CD4-positive, alpha-beta T cell treated with Interleukin-15 for 1 hour (primary cell): ENCODE results near the gene PXN.
"Not testable (repeated sequence)": the region's sequence is repeated elsewhere in the genome, so short reads cannot be mapped to it uniquely, and the experiment has no call there.

Experiments
- DNase-seq: peaks from one replicate; pipeline ENCODE4 v3.0.0-alpha.2; 2020

Gene PXN

DNA sequence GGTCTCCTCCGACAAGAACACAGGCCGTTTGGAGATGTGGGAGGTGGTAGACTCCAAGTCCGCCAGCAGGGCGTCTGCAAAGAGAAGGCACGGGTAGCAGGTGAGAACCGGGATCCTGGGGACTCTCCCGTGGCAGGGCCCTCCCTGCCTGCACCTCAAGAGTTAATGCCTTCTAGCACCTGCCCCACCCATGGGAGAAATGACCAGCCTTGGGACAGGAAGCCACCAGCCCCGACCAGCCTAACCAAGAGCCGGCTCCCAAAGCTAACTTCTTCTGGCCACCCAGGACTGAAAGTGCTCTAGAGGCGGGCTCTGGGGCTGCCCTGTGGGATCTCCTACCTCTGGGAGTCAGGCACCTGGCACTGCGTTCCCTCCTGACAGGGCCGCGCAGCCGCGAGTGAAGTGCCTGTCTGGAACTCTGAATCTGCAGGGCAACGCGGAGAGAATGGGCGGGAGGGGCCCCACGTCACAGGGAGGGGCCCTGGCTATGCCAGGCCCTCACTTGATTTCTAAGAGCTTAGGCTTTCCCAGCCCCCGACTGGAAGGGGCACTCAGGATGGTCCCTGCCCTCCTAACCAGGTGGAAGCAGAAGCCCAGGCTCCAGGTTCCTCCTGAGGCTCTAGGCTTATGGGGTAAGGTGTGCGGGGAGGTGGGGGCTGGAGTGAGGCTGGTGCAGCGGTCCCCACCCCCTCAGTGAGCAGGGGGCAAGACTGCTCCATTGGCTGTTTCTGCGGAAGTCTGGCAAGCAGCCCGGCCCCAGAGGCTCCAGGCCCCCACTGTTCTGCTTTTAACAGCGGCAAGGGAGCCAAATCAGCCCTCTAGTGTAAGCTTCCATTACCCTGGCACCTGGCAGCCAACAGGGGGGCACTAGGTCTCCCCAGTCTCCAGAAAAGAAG is 41.0 kb downstream of the PXN start:
- DNase-seq, result no peak

- no peak for DNase-seq
Measured at GRCh38 chr12:120223458-120224303, 41.8 kb downstream of the PXN start.

GRCh38 chr12:120222288-120222832 is 43.2 kb downstream of the PXN start:
- no peak for DNase-seq

DNA sequence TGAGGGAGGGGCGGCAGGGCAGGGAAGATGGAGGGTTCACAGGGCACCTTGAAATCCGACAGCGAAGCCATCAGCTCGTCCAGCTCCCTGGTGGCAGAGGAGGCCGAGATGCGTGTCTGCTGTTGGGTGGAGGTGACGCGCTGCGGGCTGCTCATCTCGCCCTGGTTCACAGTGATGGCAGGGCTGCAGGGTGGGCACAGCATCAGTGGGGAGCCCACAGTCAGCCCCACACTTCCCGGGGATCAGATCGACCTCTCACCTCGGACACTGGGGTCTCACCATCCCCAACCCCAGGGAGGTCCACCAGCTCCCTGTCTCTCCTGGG is 44.0 kb downstream of the PXN start:
- DNase-seq, result no peak

- no peak for DNase-seq
Measured at GRCh38 chr12:120220838-120221575, 44.5 kb downstream of the PXN start.

DNA sequence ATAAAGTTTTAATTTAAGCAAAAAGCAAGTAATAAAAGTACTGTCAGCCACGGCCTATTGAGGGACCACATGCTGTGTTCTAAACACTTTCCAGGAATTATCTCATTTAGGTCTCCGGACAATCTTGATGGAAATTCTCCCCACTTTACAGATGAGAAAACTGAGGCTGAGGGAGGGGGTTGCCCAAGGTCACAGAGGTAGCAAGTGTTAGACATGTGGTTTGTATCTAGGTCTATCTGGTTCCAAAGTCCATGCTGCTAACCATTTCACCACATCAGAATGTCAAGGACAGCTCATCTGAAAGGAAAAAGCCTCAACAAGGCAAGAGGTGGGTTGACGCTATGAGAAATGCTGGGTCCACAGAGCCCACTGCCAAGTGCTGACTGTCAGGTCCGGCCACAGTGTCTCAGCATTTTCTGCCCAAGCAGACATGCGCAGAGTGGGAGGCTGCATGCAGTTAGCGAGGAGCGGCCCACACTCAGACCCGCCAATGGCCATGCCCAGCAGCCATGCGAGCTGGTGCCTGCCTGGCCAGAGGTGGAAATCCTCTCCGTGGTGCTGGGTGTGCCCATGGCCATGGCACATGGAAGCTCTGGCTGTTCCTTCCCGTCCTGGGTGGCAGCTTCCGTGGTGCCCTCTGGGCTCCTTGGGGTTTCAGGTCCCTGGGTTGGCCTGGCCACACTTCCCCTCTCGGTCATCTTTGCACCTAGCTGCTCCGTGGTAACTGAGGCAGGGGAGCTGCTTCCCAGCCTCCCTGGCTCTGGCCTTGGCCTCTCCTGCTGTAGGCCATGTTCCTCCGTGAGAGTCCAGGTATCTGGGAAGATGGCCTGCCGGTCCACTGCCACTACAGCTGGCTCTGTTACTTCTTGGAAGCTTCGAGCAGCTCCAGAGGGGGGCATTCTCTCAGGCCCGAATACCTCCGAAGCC is 46.6 kb downstream of the PXN start:
- DNase-seq, result no peak

- no peak for DNase-seq
Measured at GRCh38 chr12:120216742-120217605, 48.6 kb downstream of the PXN start.

DNA sequence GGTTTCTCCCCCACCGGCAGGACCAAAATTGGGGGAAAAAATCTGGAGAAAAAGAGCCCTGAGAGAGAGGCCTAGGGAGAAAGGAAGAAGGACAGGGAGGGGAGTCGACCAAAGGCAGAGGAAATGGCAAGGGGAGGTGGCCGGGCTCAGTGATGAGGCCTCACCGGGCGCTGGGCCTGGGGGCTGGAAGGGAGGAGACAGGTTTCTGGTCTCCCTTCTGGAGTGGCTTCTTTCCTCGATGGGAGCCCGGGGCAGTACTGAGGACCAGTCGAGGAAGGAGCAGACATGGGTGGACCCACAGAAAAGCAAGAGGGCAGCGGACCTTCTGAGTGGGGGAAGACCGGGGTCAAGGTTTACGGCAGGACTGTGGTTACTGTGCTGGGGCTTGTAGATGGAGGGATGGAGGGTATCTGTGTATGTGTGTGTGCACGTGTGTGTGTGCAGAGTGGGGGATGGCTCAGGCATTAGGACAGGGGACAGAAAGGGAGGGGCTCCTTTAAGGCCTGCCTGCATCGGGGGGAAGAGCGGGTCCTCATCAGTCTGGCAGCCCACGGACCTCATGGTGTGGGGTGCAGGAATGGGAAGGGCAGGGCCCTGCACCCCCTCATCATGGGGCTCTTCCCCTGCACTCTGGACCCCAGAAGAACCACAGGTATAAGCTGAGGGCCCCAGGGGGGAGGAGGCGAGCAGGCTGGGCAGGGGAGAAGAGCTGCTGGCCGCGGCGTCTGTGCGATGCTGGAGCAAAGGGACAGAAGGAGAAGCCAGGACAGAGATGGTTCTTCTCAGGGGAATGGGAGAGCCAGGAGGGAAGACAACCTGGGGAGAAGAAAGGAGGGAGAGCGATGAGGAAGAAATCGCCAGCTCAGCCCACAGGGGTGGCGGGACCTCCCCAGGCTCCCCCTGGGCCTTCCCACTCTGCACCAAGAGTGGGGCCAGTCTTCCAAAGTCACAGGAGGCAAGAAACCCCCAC is 49.5 kb downstream of the PXN start:
- no peak for DNase-seq

- no peak for DNase-seq
Measured at GRCh38 chr12:120215357-120215735, 50.2 kb downstream of the PXN start.

DNA sequence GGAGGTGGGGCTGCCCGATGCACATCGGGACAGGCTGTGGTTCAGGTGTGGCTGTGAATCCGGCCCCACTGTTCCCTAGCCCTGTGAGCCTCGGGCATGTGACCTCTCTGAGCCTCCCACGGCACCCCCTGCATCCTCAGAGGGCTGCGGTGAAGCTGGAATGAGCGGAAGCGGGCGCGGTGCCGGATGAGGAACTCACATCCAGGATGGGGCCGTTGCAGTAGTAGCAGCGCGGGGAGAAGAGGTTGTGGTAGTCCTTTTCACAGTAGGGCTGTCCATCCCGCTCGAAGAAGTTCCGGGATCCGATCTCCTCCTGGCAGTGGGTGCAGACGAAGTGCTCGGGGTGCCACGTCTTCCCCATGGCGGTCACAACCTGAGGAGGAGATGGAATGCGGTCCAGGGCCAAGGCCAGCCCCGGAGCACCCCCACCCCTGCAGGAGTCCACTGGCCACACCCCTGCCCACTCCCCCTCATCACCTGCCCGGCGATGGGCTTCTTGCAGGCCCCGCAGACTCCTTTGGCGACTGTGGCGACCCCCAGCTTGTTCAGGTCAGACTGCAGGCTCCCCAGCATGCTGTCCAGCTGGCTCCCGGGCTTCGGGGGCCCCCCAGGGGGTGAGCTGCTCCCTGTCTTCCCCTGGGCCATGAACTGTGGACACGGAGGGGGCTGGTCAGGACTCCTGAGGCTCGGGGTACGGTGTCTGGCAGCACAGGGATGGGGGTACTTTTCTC is 50.7 kb downstream of the PXN start:
- DNase-seq, result no peak

- no peak for DNase-seq
Measured at GRCh38 chr12:120213758-120214157, 51.8 kb downstream of the PXN start.

GRCh38 chr12:120213182-120213581 is 52.3 kb downstream of the PXN start:
- DNase-seq, result not testable (repeated sequence)

GRCh38 chr12:120212301-120212700 is 53.2 kb downstream of the PXN start:
- no peak for DNase-seq

- DNase-seq, result no peak
Measured at GRCh38 chr12:120211904-120212283, 53.6 kb downstream of the PXN start.

- DNase-seq, result no peak
Measured at GRCh38 chr12:120211243-120211903, 54.2 kb downstream of the PXN start.

DNA sequence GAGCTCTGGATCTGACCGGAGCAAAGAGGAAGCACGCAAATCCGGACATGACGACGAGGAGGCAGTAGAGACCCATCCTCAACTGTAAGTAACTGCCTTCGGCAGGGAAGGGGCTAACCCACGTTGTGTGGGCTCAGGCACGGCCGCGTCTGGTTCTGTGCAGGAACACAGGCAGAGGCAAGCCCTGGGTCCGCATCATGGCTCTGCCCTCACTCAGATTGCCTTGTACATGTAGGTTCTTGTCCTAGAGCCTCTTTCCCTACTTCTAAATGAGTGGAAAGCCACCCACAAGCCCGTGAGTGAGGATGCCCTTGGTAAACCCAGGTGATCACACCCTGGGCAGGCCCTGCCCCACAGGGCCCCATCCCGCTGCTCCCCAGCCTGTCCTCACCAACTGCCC is 55.7 kb downstream of the PXN start:
- DNase-seq, result no peak

DNA sequence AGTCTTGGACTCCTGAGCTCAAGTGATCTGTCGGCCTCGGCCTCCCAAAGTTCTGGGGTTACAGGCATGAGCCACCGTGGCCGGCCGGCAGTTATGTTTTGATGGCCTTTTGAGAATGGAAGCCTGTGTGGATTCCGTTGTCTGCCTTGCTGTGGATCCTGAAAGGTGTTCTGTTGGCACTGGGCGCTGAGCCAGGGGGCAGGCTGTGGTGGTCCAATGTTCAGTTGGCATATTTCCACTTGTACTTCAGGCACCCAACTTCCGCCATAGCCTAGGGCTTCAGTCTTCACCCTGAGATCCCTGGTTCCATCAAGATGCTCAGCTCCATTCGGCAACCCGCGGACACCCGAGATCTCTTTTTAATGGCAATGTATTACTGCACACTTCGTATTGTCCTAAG is 58.3 kb downstream of the PXN start:
- no peak for DNase-seq

DNA sequence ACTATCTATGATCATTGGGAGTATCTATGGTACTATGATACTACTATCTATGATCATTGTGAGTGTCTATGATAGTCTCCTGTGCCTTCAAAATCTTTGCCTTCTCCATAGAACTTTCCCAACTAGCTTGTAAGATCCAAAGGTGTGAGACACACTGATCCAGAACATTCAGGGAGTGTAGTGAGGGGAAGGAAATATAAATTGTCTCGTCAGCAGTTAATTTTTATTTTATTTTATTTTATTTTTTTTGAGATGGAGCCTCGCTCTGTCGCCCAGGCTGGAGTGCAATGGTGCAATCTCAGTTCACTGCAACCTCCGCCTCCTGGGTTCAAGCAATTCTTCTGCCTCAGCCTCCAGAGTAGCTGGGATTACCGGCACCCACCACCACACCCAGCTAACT is 58.7 kb downstream of the PXN start:
- DNase-seq, result not testable (repeated sequence)

- no peak for DNase-seq
Measured at GRCh38 chr12:120206228-120206627, 59.3 kb downstream of the PXN start.
